ENCODE measurements around the gene TPO.
"Not testable (repeated sequence)": the region's sequence is repeated elsewhere in the genome, so short reads cannot be mapped to it uniquely, and the experiment has no call there.

Gene TPO

DNA sequence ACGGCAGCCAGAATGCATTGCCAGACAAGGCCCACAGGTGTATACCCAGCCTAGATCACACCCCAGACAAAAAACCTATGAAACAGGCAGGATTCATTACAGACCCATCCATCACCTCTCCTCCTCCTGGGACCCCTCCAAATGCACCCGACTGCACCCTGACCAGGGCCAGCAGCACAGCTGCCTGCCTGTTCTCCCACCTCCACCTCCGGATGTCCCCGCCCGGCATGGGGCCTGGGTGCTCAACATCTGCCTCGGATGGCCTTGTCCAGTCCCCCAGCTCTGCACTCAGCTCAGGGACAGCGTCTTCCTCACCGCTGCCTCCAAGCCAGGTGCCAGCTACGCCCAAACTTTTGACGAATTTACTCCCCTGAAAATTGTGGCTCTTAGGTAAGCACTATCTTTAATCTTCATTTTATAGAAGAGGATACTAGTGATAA lies 91.1 kb downstream of the TPO start:
- no peak for DNase-seq

DNA sequence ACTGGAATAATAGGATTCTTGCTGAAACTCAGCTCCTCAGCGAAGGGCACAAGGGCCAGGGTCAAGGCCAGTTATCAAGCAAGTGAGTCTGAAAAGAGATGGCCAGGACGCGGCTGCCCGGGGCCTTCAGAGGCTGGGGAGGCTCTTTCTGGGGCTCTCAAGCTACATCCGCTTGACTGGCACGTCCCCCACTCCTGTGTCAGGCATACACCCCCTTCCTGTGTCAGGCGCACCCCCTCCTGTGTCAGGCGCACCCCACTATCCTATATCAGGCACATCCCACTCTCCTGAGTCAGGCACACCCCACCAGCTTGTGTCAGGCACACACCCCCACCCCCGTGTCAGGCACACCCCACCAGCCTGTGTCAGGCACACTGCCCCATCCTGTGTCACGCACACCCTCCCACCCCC lies 91.8 kb downstream of the TPO start:
- no peak for DNase-seq

DNA sequence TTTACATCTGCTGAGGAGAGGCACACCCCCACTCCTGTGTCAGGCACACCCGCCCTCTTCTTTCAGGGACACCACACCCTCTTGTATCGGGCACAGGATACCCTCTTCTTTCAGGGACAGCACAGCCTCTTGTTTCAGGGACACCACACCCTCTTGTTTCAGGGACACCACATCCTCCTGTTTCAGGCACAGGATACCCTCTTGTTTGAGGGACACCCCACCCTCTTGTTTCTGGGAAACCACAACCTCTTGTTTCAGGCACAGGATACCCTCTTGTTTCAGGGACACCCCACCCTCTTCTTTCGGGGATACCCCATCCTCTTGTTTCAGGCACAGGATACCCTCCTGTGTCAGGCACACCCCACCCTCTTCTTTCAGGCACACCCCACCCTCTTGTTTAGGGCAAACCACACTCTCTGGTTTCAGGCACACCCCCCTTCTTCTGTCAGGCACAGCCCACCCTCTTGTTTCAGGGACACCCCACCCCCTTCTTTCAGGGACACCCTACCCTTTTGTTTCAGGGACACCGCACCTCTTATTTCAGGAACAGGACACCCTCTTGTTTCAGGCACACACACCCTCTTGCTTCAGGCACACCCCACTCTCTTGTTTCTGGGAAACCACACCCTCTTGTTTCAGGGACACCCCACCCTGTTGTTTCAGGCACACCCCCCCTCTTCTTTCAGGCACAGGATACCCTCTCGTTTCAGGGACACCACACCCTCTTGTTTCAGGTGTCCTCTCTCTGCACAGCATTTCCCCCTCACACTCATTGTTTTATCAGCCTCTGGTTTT lies 96.2 kb downstream of the TPO start:
- no peak for DNase-seq

DNA sequence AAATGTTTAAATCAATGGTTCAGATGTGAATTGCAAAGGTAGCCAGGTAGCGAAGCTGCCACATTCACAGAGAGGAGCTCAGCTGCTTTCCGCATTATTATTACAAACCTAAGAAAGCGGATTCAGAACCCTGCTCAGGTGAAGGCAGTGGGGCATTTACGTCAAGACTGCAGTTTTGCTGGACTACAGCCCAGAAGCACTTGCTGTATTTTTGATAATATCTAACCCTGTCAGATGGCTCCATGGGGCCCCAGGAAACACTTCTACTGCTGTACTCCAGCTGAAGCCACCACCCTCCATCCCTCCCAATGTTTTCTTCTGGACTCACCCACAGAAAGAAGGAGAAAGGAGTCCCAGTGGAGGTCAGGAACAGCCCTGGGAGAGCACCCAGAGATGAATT lies 96.9 kb downstream of the TPO start:
- DNase-seq, result no peak

DNA sequence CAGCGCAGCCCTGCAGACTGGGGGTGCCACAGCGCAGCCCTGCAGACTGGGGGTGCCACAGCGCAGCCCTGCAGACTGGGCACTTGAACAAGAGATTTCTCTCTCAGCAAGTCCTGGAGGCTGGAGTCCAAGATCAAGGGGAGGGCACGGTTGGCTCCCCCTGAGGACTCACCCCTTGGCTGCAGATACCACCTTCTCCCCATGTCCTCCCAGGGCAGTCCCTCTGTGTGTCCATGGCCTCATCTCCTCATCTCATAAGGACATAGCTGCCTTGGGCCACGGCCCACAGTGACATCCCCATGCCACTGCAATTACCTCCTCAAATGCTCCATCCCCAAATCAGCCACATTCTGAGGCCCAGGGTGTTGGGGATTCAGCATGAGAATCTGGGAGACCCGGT lies 98.2 kb downstream of the TPO start:
- no peak for DNase-seq

DNA sequence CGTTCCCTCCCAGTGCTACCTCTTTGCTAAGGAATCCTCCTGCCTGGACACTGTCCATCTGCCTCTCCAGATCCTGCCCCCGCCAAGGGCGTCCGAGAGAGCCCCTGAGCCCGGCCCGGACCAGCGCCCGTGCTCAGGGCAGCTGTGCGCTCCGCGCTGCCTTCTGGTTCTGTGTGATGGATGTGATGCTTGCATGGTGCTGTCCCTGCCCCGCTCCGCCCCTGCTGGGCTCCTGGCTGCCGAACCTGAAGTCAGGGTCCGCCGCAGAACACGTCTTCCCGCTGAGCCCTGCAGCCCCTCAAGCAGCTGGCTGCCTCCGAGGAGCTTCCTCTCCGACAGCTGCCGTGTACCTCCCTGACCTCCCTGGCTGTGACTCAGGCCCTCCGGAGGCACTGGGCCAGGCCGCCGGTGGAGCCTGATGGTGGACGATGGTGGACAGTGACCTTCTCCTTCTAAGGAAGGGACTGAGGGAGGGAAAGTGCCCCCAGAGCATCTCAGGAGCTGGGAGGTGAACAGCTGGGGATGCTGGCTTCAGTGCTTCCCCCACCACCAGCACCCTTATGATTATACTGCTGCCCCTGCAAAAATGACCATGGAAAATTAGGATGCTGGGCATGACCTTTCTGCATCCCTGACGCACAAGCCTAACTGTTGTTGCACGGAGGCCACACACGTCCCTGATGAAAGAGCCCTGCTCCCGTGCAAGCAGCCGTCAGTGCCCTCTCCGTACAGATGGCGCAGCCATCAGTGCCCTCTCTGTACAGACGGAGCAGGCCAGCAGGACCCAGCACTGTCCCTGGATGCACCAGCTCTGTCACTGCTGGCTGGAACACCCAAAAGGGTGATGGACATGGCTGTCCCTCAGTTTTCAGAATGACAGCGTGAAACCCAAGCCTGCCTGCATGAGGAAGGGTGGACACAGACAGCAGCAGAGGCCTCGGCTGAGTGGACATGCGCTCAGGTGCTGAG lies 99.3 kb downstream of the TPO start:
- no peak for DNase-seq

DNA sequence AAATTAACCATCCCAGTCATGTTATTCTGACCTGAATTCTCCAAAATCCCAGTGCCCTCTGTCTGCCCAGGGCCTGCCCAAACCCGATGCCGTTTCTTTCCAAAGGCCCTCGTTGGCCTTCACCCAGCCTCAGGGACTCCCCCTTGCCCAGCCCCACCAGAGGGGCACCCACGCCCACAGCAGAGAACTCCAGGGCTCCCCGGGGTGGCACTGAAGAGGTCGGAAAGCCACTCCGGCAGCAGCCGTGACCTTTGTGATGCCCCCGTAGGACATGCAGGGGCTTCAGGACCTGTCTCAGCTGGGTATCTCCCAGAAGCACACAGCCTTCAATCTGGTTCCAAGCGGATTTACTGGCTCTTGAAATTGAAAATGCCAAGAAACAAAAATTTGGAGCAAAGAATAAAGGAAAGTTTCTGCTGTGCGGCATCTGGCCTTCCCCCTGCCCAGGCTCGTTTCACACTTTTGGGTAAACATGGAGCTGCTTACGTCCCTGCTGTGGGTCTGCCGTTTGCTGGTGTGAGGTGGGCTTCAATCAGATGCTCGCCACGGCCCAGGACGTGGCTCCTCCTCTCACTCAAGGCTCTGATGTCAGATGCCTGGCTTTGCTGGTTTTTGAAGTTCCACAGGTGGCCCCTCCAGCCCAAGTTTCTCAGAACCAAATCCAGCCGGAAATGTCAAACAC lies 101.3 kb downstream of the TPO start:
- no peak for DNase-seq

DNA sequence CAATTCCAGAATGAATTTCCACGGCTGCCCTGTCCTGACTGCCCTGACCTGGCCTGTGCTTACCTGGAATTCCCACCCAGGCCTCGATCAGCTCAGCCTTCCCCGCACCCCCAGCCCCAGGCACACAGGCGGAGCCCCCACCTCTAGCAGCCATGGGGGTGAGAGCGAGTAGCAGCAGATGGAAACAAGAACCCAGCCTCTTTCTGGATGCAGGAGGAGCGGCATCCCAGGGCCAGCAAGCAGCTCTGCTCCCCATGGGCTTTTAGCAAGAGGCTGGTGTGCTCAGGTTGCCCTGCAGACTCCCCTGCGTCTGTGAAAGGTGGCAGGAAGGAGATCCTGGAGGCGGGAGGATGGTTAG lies 101.8 kb downstream of the TPO start:
- DNase-seq, result no peak

DNA sequence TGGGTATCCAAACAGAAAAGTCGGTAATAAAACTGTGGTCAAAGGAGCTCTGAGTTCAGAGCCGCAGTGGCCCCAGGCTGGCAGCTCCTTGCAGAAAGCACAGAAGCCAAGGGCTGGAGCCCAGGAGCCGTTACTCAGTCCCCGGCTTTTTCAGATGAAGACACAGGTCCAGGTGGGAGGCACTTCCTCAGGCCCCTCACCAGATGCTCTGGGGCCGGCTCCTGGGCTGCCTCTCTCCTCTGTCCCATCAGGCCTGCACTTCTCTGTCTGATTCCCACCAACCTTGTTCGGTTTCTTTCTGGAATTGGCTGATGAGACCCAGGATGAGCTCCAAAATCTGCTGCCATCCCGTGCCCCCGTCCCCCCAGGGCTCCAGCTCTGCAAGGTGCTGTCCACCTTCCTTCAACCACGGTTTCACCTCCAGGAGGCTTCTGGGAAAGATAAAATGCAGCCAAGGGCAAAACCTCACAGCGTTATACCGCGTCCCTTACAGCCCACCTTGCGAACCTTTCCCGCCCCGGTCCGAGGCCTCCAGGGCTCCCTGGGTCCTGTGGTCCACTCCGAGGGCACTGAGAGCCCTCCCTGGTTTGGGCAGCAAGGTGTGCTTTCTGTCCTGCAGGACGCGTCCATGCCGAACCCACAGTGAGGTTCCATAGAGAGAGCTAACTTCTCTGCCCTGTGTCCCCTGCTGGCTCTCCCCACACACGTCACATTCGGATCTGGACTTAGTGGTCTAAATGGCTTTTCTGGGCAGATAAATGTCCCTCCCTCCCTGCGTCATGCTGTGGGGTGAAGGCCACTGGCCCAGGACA lies 102.9 kb downstream of the TPO start:
- no peak for DNase-seq

DNA sequence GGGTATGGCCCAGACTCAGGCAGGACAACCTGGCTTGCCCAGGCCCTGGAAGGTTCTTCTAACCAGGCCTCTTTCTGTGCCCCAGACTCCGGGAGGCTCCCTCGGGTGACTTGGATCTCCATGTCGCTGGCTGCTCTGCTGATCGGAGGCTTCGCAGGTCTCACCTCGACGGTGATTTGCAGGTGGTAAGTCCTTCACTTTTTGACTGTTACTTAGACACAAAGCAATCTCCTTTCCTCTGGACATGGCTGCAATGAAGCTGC lies 103.5 kb downstream of the TPO start:
- no peak for DNase-seq

DNA sequence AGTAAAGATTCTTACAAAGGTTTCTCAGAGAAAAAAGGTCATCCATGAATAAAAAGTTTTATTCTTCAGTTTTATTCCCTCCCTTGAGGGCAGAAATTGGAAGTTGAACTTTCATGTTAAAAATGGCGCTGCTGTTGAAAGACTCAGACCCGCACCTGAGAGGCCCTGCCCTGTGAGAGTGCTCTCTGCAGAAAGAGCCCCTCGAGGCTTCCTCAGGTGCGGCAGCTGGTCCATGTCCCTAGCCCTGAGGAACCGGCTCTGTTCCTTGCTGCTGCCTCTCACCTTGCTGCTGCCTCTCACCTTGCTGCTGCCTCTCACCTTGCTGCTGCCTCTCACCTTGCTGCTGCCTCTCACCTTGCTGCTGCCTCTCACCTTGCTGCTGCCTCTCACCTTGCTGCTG lies 104.0 kb downstream of the TPO start:
- not testable (repeated sequence) for DNase-seq

DNA sequence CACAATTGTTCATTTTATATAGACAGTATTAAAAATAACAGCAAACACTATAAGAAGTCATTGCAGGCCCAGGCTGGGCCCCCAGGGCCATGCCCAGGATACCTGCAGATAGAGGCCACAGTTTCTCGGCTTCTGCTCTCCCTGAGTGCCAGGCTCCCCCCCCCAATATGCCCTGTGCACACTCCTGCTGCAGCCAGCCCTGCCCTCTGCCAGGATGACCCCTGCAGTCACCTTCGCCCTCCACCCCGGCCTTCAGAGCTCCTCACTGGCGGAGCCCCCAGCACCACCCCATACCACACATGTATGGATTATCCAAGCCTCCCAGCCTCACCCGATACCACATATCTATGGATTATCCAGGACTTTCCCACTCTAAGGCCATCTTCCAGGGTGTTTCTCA lies 104.5 kb downstream of the TPO start:
- DNase-seq, result no peak

DNA sequence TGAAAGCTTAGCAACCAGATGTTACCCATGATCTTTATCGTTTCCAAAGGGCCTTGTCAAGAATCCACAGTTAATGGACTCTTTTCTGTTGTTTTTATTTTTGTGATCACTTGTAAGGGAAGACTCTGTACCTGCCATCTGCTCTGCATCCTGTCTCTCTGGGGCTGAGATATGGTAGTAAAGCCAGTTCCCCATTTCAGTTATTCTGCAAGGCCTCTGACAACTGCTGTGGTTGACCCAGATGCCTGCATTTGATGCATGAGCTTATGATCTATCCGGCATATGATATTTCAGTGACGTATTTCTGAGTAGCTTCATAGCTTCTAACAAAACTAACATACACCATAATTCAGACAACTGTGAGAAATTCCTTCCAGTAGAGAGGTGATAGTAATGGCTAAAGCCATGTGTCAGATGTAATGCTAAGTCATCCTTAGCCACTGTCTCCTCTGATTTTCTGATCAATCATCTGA lies 105.1 kb downstream of the TPO start:
- no peak for DNase-seq

DNA sequence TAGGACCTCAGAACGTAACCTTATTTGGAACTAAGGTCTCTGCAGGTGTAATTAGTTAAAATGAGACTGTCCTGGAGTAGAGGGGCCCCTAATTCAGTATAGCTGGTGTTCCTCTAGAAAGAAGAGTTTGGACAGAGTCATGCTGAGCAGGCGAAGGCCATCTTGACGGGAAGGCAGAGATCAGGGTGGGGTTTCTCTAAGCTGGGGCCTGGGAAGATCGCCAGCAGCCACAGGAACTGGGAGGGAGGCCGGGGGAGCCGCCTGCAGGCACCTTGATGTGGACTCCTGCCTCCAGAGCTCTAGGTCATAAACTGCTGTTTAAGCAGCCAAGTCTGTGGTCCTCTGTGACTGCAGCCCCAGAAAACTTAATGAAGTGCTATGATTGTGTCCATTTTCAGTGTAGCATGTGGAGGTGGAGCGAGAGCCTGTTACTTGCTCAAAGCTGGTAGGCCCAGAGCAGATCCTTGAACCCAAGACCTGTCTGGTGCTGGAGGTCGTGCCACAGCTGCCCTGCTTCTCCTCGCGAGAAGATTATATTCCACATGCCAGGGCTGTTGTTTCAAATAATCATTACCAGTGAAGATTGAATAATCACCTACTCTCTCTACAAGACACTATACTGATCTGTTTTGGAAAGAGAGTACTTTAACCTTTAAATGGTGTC lies 105.7 kb downstream of the TPO start:
- no peak for DNase-seq

DNA sequence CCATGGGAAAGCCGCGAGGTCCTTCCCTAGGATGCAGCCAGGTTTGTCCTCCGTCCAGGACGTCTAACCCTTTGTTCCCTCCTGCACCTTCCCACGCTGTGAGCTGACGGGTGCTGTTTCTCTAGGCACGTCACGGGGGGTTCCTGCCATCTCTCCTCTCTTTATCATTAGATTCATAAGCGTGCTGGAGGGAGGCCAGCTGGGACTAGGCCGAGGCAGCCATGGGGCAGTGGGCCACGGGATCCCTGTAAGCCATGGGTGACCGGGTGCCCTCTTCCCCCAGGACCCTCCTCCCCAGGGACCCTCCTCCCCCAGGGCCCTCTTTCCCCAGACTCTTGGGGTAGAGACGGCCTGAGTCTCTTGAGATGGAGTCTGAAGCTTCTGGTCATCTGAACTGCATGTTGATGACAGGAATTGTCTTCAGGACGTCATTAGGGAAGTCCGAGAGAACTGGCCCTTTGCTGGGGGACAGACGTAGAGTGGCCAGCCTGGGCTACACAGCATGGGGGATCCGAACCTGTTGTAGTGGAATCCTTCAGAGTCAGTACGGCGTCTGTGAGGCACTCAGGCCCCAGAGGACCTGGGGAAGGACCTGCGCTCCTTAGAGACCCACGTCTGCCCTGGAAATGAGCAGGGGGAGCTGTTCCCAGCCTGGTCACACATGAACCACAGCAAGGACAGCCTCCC lies 108.1 kb downstream of the TPO start:
- no peak for DNase-seq

DNA sequence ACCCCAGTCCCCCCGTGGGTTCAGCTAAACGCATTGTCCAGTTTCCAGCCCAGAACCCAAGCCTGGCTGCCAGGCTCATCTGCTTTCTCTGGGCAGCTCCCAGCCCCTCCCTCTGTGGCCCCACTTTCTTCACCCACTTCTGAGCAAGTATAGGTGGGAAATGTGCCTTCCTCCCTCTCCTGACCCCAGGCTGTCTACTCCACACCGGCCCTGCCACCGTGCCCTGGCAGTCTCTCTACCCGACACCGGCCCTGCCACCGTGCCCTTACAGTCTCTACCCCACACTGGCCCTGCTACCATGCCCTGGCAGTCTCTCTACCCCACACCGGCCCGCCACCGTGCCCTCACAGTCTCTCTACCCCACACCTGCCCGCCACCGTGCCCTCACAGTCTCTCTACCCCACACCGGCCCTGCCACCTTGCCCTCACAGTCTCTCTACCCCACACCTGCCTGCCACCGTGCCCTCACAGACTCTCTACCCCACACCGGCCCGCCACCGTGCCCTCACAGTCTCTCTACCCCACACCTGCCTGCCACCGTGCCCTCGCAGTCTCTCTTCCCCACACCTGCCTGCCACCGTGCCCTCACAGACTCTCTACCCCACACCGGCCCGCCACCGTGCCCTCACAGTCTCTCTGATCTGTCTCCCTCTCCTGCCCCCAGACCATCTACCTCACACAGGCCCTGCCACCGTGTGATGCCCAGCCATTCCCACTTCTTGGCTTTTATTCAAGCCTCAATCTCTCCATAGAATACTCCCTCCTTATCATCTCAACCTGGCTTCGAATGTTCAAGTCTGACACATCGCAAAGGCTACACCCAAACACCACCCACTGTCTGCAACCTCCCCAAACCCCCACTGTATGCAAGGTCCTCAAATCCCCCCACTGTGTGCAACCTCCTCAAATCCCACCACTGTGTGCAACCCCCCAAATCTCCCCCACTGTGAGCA lies 108.9 kb downstream of the TPO start:
- DNase-seq, result no peak

DNA sequence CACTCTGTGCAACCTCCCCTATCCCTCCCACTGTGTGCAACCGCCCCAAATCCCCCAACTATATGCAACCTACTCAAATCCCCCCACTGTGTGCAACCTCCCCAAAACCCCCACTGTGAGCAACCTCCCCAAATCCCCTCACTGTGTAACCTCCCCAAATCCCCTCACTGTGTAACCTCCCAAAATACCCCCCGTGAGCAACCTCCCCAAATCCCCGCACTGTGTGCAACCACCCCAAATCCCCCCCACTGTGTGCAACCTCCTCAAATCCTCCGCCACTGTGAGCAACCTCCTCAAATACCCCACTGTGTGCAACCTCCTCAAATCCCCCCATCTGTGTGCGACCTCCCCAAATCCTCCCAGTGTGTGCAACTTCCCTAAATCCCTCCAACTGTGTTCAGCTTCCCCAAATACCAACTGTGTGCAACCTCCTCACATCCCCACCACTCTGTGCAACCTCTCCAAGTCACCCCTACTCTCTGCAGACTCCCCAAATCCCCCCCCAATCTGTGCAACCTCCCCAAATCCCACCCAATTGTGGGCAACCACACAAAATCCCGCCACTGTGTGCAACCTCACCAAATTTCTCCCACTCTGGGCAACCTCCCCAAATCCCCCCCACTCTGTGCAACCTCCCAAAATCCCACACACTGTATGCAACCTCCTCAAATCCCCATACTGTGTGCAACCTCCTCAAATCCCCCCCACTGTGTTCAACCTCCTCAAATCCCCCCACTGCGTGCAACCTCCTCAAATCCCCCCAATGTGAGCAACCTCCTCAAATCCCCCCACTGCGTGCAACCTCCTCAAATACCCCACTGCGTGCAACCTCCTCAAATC lies 114.1 kb downstream of the TPO start:
- no peak for DNase-seq

DNA sequence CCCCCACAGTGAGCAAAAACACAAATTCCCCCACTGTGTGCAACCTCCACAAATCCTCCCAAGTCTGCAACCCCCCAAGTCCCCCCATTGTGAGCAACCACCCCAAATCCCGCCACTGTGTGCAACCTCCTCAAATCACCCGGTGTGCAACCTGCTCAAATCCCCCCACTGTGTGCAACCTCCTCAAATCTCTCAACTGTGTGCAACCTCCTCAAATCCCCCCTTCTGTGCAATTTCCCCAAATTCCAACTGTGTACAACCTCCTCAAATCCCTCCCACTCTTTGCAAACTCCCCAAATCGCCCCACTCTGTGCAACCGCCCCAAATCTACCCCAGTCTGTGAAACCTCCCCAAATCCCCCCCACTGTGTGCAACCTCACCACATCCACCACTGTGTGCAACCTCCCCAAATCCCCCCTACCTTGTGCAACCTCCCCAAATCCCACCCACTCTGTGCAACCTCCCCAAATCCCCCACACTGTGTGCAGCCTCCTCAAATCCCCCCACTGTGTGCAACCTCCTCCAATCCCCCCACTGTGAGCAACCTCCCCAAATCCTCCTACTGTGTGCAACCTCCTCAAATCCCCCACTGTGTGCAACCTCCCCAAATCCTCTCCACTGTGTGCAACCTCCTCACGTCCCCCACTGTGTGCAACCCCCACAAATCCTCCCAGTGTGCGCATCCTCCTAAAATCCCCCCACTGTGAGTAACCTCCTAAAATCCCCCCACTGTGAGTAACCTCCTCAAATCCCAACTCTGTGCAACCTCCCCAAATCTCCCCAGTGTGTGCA lies 115.2 kb downstream of the TPO start:
- DNase-seq, result no peak

DNA sequence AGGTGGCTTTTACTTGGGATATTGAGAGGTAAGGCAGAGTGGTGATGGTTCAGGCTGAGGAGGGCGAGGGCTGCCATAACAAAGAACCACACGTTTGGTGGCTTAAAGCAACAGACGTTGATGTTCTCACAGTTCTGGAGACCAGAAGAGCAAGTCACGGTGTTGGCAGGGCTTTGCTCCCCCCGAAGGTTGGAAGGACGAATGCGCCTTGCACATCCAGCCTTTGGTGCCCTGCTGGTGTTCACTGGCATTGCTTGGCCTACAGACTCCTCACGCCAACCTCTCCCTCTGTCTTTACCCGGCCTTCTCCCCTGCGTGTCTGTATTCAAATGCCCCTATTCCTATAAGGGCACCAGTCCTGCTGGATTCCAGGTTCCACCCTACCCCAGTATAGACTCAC lies 125.4 kb downstream of the TPO start:
- peak; percentile 55 for DNase-seq

All from 8988T (cell line).